Fibroblast of lung (primary cell): Measurements from ENCODE around the gene TBC1D21. TPM values are rescaled to one million over a fixed set of nuclear protein-coding genes. Genes with fewer than 3 reads are reported as not detected.

Experiments
- DNase-seq, 2 donors: peaks; one replicate each; pipeline versions ENCODE4 v3.0.0 to v3.0.0-alpha.2; 2010; ENCODE audit warnings: low read depth in 2 of 2
- H2AFZ ChIP-seq: 2 replicates; pipeline ENCODE4 v1.5.1; 2012; ENCODE audit warnings: low read length, control low read depth, inconsistent platforms
- H3K27ac ChIP-seq: 2 replicates; pipeline ENCODE4 v1.5.1; 2011; ENCODE audit warnings: low read length, control low read depth; ENCODE audit not compliant: insufficient read depth
- H3K27me3 ChIP-seq: 2 replicates; pipeline ENCODE4 v1.5.1; 2011; ENCODE audit warnings: mild to moderate bottlenecking, low read length; ENCODE audit not compliant: control insufficient read depth, insufficient read depth
- H3K36me3 ChIP-seq: 2 replicates; pipeline ENCODE4 v1.5.1; 2011; ENCODE audit warnings: low read length; ENCODE audit not compliant: control insufficient read depth, insufficient read depth
- H3K4me1 ChIP-seq: 2 replicates; pipeline ENCODE4 v1.5.1; 2011; ENCODE audit warnings: low read length; ENCODE audit not compliant: control insufficient read depth, insufficient read depth; ENCODE audit errors: extremely low read depth
- H3K4me2 ChIP-seq: 2 replicates; pipeline ENCODE4 v1.5.1; 2011; ENCODE audit warnings: low read length, control low read depth; ENCODE audit not compliant: insufficient read depth; ENCODE audit errors: extremely low read depth
- H3K4me3 ChIP-seq, 4 experiments: fragments of 200-600 bp in 1 of 4; sonication (generic) in 1 of 4; replicated peaks in 1 of 4; 2 replicates each; pipeline ENCODE4 v1.5.1; 2011 to 2016; ENCODE audit warnings: low read length in 4 of 4, low read depth in 3 of 4, mild to moderate bottlenecking in 3 of 4, control low read depth in 2 of 4, inconsistent platforms in 1 of 4, mixed read lengths in 1 of 4; ENCODE audit not compliant: insufficient read depth in 1 of 4; ENCODE audit errors: control extremely low read depth in 1 of 4
- H3K79me2 ChIP-seq: 2 replicates; pipeline ENCODE4 v1.5.1; 2012; ENCODE audit warnings: mild to moderate bottlenecking, low read length, inconsistent platforms; ENCODE audit not compliant: control insufficient read depth, insufficient read depth
- H3K9ac ChIP-seq: 2 replicates; pipeline ENCODE4 v1.5.1; 2011; ENCODE audit warnings: mild to moderate bottlenecking, low read length, control low read depth; ENCODE audit not compliant: insufficient read depth
- H3K9me3 ChIP-seq: 2 replicates; pipeline ENCODE4 v1.5.1; 2012; ENCODE audit warnings: low read depth, low read length; ENCODE audit not compliant: control insufficient read depth, insufficient read depth
- H4K20me1 ChIP-seq: 2 replicates; pipeline ENCODE4 v1.5.1; 2011; ENCODE audit warnings: low read length; ENCODE audit not compliant: control insufficient read depth, insufficient read depth; ENCODE audit errors: extremely low read depth
- CTCF ChIP-seq, 2 donors: IDR thresholded peaks in 1 of 2; conservative IDR thresholded peaks in 1 of 2; 1 replicate in 1 of 2; 2 replicates in 1 of 2; pipeline ENCODE4 v1.5.1; 2011 to 2012; ENCODE audit warnings: low read length in 2 of 2, control low read depth in 1 of 2, inconsistent platforms in 1 of 2, low read depth in 1 of 2, mild to moderate bottlenecking in 1 of 2
- EZH2 ChIP-seq: IDR thresholded peaks from 2 replicates; pipeline ENCODE4 v1.5.1; 2012; ENCODE audit warnings: low read length, control low read depth, mild to moderate bottlenecking; ENCODE audit errors: missing control alignments
- polyA plus RNA-seq, 2 donors: library from polyadenylated mRNA; depleted of rRNA in 1 of 2; stranded (reverse) in 1 of 2; unstranded in 1 of 2; fragments of >200 nt; gene quantifications; 2 replicates each; pipeline ENCODE4 v1.2.1, GENCODE V29; 2011 to 2012; ENCODE audit warnings: missing spikeins in 1 of 2
- total RNA-seq: library from RNA; depleted of rRNA; stranded (reverse); fragments of >200 nt; gene quantifications from 2 replicates; pipeline ENCODE4 v1.2.1, GENCODE V29; 2014

TBC1D21 gene
- total and polyA plus RNA-seq, 2 donors (not counting 1 experiment from before 2014, with no cell fraction given) = not detected

GRCh38 chr15:73845907-73846306 is 27.5 kb upstream of the TBC1D21 start:
- TF ChIP-seq CTCF (conservative IDR thresholded peaks at IDR 0.05 in 1 of 2, IDR thresholded peaks at IDR 0.05 in 1 of 2; ENCODE audit: low read depth in 1 of 2, low read length in 2 of 2) = no peak
- no peak for TF ChIP-seq EZH2
- DNase-seq = no peak
- no peaks in the 10 kb centered on the region for H4K20me1 ChIP-seq
- H3K4me3 ChIP-seq = no peak overlapping the region
- H3K27ac ChIP-seq = no peak overlapping the region
- H3K27me3 ChIP-seq = peaks cover 14% of the 10 kb centered on the region
- no peak overlapping the region for H2AFZ ChIP-seq
- H3K4me2 ChIP-seq = no peak overlapping the region
- no peak overlapping the region for H3K9ac ChIP-seq
- H3K79me2 ChIP-seq = no peaks in the 10 kb centered on the region
- H3K36me3 ChIP-seq = no peaks in the 10 kb centered on the region
- no peaks in the 10 kb centered on the region for H3K9me3 ChIP-seq
- H3K4me1 ChIP-seq = no peaks in the 10 kb centered on the region

GRCh38 chr15:73849641-73850040 is 23.7 kb upstream of the TBC1D21 start:
- no peak overlapping the region for H3K9ac ChIP-seq
- TF ChIP-seq CTCF (conservative IDR thresholded peaks at IDR 0.05 in 1 of 2, IDR thresholded peaks at IDR 0.05 in 1 of 2; ENCODE audit: low read depth in 1 of 2, low read length in 2 of 2) = no peak
- TF ChIP-seq EZH2 = no peak
- H3K79me2 ChIP-seq = no peaks in the 10 kb centered on the region
- no peaks in the 10 kb centered on the region for H4K20me1 ChIP-seq
- H3K9me3 ChIP-seq = no peaks in the 10 kb centered on the region
- no peak overlapping the region for H3K4me3 ChIP-seq
- DNase-seq = no peak
- peaks cover 10% of the 10 kb centered on the region for H3K27me3 ChIP-seq
- H3K4me2 ChIP-seq = no peak overlapping the region
- H2AFZ ChIP-seq = no peak overlapping the region
- no peaks in the 10 kb centered on the region for H3K36me3 ChIP-seq
- H3K27ac ChIP-seq = no peak overlapping the region
- H3K4me1 ChIP-seq = no peaks in the 10 kb centered on the region

- no peak for DNase-seq
- peaks cover 10% of the 10 kb centered on the region for H3K27me3 ChIP-seq
- H2AFZ ChIP-seq = no peak overlapping the region
- no peaks in the 10 kb centered on the region for H4K20me1 ChIP-seq
- H3K4me1 ChIP-seq = no peaks in the 10 kb centered on the region
- no peak overlapping the region for H3K4me2 ChIP-seq
- no peak overlapping the region for H3K9ac ChIP-seq
- no peak overlapping the region for H3K4me3 ChIP-seq
- no peaks in the 10 kb centered on the region for H3K79me2 ChIP-seq
- TF ChIP-seq EZH2 = no peak
- H3K36me3 ChIP-seq = no peaks in the 10 kb centered on the region
- no peak overlapping the region for H3K27ac ChIP-seq
- no peaks in the 10 kb centered on the region for H3K9me3 ChIP-seq
These were observed 23.1 kb upstream of the TBC1D21 start for GRCh38 chr15:73850228-73850627.
